ENCODE results near the gene XRN2.

XRN2 gene

GRCh38 chr20:21436205-21436604, 133.1 kb downstream of the XRN2 start:
- no peak for DNase-seq

GRCh38 chr20:21437248-21437647, 134.1 kb downstream of the XRN2 start:
- no peak for DNase-seq

- DNase-seq = no peak
These were observed 134.7 kb downstream of the XRN2 start for GRCh38 chr20:21437816-21438215.
